HG02970 (cell line): ENCODE data around the gene MLC1.

Source experiments
- ATAC-seq: cut with Tn5 transposase; IDR thresholded peaks from one replicate; pipeline ENCODE4 v1.9.1; 2021; ENCODE audit warnings: mild to moderate bottlenecking, moderate library complexity, moderate number of reproducible peaks; ENCODE audit not compliant: unreplicated experiment, low FRiP score

MLC1 gene

DNA sequence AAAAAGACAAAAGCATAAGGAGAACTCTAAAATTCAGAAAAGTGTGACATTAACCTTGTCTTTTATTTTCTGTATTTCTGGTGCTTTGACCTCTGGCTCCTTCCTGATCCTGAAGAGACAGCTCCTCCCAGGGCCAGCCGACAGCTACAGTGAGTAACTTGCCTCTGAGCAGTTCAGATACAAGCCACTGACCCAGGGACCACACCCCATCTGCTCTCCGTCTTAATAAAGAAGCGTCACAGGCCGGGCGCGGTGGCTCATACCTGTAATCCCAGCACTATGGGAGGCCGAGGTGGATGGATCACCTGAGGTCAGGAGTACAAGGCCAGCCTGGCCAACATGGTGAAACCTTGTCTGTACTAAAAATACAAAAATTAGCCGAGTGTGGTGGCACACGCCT, 6.5 kb downstream of the MLC1 start:
- no peak for ATAC-seq

DNA sequence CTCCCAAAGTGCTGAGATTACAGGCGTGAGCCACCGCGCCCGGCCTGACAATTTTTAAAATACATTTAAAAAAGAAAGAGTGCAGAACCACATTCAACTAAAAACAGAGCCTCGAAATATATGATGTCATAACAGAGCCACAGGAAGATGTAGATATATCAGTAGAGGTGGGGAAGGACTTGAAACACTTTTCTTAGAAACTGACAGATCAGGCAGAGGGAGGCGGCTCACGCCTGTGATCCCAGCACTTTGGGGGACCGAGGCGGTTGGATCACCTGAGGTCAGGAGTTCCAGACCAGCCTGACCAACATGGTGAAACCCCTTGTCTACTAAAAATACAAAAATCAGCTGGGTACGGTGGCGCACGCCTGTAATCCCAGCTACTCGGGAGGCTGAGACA, 7.0 kb downstream of the MLC1 start:
- no peak for ATAC-seq

DNA sequence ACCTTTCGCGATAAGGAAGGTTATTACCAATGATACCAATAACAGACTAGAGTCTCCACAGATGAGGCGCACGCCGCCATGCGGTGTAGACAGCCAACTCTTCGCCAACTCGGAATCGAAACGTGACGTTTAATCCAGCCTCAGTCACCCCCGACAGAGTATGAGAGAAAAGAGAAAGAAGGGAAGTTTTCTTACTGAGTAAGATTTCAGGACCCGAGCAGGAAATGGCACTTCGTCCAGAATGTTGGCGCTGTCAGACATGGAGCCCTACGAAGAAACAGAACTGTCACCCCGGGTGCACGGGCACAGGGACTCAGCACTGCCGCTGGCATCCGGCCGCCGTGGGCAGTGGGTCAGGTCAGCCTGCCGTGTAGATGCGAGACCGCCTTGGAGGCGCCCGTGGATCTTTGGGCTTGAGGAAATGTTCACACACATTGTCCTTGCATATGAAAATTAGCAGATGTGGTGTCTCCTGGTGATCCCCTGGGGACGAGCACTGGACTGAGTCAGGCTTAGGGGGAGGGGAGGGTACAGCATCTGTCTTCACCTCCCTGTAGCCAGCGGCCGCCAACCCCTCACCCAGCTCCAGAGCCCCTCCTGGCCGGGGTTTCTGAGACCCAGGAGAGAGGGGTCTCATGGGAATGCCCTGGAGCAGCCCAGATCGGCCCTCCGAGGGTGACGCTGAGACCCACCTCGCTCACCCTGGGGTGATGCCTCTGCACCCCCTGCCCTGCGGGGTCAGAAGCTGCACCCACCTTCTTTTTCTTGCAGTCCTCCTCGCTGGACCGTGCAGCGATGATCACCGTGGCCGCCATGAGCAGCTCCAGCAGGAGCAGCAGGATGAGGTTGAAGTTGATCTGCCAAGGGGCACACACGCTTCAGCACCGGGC, 8.3 kb downstream of the MLC1 start:
- ATAC-seq = no peak

DNA sequence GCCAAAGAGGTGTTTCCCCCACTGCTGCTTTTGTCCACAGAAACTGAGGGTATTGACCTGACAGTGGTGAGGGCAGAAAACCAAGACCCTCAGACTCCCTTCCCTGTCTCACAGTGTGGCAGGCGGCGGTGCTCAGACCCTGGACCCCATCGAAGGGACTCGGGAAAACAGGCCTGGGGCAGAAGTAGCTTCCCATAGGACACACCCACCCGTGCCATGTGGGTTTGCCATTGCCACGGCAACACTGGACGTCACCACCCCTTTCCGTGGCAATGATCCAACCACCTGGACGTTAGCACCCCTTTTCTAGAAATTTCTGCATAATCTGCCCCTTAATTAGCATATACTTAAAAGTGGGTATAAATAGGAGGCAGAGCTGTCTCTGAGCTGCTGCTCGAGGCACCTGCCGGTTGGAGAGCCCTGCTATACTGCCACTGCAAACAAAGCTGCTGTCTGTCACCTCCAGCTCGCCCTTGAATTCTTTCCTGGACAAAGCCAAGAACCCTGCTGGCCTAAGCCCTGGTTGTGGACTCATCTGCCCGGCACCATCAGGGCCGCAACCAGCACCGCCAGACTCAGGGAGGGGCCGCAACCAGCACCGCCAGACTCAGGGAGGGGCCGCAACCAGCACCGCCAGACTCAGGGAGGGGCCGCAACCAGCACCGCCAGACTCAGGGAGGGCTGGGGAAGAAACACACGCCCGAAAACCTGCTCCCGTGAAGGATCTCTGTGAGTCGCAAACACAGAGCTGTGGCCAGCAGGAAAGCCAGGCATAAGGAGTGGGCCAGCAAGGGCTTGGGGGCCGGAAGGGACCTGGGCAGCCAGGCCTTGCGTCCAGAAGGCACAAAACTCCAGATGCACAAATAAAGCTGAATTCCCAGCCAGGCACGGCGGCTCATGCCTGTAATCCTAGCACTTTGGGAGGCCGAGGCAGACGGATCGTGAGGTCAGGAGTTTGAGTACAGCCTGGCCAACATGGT, 10.4 kb downstream of the MLC1 start:
- ATAC-seq = no peak

DNA sequence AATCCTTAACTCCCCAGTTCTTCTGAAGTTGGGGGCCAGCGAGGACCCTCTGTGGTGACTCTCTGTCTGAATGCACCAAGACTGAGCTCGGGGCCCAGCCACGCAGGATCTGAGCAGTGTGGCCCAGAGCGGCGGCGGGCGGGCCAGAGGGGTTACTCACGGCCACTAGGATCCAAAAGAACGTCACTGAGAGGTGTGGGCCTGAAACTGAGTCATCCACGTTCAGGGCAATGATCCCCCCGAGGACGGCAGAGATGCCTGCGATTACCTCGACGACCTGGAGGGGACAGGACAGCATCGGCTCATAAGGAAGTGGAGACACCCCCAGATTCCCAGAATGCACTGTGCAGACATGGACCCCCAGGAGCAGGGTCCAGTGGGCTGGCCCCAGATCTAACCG, 11.2 kb downstream of the MLC1 start:
- no peak for ATAC-seq

DNA sequence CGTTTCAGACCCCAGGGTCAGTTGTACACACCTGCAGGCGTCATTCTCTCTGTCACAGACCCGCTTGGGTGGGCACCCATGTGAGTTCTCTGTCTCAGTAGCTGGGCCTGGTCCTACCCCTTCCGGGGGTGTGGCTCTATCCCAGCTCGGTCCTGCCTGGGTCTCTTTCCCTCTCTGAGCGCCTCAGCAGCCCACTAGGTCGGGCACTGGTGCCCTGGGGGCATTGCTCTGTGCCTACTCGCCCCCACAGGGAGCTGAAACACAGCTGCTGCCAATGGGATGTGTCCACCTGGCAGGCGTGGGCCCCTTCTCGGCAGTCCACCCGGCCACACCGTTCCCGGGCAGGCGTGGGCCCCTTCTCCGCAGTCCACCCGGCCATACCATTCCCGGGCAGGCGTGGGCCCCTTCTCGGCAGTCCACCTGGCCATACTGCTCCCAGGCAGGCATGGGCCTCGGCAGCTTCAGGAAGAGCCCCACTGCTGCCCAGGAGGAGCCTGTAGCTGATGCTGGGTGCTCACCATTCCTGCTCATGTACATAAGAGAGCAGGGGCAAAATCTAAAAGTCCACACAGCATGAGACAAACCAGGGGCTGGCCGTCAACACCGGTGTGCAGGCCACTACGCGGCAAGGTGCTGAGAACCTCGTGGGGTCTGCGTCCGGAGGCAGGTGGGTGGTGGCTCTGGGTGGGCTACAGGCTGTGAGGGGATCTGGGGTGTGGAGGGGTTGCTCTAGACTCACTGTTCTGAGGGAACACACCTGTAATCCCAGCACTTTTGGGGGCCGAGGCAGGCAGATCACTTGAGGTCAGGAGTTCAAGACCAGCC, 12.3 kb downstream of the MLC1 start:
- no peak for ATAC-seq

DNA sequence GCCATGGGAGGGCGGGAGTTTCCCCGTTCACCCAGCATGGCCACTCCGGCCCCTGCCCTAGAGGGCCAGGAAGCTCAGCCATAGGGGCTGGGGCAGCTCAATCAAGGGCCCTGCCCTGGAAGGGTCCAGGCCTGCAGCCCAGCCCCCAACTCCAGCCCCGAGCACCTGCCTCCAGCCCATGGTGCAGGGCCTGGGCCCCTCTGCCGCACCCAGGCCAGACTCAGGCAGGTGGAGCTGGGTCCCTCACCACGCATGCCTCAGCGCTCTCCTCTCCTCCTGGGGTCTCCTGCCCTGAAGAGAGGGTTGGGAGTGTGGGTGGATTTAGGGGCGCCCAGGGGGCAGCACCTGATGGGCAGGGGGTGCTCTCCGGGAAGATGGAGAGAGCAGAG, 13.1 kb downstream of the MLC1 start:
- no peak for ATAC-seq

DNA sequence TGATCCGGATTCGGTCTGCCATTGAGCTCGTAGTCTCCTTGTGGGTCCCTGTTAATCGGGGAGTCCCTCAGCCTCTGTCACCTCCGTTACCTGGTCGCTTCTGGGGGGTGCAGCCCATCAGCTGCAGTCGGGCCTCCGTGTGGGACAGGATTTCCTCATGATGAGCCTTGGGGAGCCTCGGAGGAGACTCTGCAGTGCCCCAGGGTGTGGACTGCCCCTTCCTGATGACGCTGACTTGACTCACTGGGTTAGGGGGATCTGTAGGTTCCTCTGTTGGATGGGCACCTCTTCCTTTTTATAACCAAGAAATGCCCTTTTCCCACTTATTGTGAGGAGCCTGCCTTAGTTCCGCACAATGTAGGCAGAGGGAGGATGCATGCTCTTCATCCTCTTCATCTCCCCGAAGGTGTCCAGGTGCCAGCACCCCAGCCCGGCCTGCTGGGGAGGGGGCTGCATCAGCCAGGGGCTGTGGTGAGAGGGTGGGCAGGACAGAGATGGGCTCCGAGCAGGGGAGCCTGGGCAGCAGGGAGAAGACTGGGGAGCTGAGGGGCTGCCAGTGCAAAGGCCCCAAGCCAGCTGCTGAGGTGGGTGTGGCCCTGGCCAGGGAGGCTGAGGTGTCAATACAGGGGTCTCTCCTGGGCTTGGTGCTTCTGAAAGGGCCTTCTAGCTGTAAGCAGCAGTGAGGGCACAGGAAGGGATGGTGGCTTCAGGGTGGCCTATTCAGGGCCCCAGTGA, 13.6 kb downstream of the MLC1 start:
- no peak for ATAC-seq

DNA sequence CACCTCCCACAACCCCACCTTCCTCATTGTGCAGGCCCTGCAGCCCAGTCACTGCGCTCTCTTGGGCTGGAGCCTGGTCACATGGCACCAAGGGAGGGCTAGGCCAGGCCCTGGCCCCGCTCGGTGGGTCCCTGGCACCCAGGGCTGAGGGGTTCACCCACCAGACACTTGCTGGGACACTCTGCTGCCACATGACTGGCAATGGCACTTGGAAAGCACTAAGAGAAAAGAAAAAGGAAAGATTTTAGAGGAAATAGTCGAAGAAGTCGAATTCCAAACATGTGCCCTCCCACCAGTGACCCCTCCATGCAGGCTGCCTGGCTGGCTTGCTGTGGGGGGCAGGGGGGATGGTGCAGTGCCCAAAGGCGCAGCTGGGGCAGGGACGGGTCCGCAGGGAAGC, 14.9 kb downstream of the MLC1 start:
- no peak for ATAC-seq

DNA sequence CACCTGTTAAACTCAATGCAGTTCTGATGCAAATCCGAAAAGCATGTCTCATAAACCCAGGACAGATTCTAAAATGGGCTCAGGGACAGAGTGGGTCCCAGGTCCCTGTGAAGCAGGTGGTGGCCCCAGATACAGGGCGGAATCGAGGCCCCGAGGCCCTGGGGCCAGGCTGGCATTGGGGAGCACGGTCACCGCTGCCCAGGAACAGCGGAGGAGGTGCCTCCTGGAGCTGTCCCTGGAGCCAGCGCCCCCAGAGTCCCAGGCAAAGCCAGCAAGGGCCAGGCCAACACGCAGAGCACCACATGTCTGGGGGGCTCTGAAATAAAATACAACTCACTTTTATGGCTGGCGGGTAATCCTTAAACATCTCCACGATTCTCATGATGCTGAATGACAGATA, 17.1 kb downstream of the MLC1 start:
- no peak for ATAC-seq

DNA sequence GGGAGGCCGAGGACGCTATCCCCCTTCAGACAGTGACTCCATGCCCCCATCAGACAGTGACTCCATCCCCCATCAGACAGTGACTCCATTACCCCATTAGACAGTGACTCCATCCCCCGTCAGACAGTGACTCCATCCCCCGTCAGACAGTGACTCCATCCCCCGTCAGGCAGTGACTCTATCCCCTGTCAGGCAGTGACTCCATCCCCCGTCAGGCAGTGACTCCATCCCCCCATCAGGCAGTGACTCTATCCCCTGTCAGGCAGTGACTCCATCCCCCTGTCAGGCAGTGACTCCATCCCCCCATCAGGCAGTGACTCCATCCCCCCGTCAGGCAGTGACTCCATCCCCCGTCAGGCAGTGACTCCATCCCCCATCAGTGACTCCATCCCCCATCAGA, 18.0 kb downstream of the MLC1 start:
- ATAC-seq = no peak

DNA sequence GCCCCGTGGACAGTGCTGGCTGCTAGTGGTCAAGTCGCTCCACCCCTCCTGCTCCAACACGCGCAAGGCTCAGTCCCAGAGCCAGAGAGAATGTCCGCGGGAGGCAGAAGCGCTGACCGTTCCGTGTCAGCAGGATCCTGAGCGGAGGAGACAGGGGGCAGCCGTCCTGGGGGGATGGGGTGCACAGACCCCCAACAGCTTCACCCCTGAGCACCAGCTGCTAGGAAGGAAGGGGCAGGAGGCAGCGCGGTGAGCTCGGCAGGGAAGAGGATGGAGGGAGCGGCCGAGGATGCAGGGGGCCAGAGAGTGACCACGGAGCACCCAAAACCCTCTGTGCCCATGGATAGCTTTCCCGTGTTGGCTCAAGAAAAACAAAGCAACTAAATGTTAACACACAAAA, 20.8 kb downstream of the MLC1 start:
- no peak for ATAC-seq

DNA sequence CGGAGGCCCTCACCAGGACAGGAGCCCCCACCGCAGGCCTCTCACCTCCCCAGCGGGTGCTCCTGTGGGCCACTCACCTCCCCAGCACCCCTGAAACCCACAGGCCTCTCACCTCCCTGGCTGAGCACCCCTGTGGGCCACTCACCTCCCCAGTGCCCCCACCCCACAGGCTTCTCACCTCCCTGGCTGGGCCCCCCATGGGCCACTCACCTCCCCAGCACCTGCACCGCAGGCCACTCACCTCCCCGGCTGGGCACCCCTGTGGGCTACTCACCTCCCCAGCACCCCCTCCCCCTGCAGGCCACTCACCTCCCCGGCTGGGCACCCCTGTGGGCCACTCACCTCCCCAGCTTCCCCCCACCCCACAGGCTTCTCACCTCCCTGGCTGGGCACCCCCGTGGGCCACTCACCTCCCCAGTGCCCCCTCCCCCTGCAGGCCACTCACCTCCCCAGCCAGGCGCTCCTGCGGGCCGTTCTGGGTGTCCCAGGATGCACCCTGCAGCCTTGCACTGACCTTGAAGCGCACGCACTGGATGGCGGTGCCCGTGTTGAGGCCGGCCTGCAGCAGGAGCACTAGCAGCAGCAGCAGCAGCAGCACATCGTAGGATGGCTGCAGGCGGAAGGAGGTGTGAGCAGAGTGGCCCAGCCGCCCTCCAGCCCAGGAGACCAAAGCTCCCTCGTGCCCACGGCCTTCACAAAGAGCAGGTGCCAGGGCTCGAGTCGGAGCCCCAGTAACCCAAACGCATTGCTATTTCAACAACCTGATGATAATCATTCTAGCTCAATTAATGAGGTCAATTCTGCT, 21.4 kb downstream of the MLC1 start:
- ATAC-seq = no peak

DNA sequence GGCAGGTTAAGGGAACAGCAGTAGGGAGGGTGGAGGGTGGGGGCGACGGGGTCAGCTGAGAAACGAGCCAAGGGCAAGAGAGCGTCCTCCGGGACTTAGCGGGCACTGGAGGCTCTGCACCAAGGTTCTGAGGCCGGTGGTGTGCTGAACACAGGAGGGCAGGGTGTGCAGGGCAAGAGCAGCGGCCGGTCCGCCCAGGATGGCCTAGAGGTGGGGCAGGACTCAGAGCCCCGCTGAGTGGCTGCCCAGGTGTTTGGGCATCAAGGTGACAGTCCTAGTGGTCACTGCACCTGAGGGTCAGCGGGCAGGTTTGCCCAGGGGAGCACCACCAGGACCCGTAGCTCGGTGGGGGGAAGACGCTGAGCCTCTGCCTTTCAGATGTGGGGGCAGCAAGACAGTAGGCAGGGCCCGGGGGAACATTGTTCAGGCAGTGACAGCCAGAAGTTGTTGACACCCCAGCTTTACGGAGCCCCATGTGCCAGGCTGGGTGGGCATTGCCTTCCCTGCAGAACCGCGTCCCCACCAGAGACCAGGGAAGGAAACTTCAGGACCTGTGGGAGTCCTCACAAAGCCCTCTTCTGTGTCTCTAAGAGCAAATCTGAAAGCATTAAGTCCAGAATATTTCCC, 22.6 kb downstream of the MLC1 start:
- no peak for ATAC-seq

DNA sequence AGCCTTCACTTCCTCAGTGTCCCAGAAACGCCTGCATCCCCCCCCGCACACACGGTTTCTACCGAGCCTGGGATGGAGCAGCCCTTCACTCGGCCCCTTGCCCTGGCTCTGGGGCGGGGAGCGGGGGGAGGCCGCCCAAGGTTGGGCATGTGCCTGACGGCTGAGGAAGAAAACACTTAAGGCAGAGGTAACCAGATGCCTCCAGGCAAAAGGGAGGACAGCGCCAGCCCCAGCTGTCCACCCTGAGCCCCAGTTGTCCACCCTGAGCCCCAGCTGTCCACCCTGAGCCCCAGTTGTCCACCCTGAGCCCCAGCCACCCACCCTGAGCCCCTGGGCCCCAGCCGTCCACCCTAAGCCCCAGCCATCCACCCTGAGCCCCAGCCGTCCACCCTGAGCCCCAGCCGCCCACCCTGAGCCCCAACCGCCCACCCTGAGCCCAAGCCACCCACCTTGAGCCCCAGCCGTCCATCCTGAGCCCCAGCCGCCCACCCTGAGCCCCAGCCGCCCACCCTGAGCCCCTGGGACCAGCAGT, 23.3 kb downstream of the MLC1 start:
- no peak for ATAC-seq

DNA sequence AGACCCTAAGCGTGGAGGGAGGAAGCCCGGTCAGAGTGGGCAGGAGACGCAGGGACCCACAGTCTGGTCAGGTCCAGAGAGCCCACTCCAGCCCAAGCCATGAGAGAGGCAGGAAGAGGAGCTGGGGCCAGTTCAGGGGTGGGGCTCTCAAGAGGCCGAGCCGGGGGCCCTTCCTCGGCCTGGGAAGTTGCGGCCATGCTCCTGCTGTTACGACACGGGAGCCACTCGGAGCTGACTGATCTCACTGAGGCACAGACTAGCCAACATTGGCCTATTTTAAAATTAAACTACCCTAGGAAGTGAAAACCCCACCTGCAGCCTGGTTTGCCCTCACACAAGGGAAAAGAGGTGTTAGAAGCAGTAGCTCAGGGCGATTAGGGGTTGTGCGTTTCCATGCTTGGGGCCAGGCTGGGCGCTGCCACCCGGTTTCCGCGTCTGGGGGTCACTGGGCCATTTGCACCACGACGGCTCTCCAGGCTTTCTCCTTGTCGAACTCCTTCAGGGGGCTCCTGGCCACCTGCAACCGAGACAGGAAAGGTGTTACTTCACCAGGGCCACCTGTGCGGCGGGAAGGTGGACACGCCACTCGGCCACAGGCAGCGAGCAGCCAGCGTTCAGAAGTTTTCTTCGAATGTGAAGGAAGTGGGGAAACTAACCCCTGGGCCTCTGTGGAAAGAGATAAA, 23.9 kb downstream of the MLC1 start:
- ATAC-seq = no peak

DNA sequence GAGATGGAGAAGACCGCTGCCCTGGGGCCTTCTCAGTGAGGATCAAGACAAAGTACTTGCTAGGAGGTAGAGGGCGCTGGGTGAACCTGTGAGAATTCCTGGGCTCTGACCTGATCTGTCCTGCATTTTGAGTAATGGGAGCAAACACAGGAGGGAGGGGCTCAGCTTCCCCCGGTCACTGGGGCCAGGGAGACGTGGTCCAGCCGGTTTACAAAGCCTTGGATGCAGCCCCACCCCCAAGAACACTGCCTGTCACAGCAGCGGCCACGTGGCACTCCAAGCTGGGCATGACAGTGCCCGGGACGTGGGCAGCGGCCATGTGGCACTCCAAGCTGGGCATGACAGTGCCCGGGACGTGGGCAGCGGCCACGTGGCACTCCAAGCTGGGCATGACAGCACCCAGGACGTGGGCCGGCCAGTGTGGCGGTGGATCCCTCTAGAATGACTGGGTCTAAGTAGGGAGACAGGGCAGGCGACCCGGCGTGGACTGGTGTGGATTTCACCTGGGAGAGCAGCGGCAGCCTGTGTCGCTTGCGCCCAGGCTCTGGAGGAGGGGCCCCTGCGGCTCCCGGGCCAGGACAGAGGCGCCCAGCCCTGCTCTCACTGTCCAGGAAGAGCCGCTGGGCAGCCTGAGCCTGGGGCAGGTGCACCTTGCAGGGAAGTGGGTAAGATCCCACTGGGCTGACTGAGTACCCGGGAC, 24.6 kb downstream of the MLC1 start:
- ATAC-seq = no peak
